Measurements from ENCODE around the gene GPER1. TPM values are rescaled to one million over a fixed set of nuclear protein-coding genes. Genes with fewer than 3 reads are reported as not detected.

GPER1 gene
- total RNA-seq, 4 donors from 2014 or later, result 4.6 to 19.9 (median 11.0) TPM

- no peak for DNase-seq (ENCODE audit: extremely low spot score)
- Histone ChIP-seq H3K9me3 (no peaks in the 10 kb centered on the region), H3K27ac (replicated peaks in 1 of 4) (no peak overlapping the region), H3K4me3 (no peak overlapping the region), H3K4me1 (no peaks in the 10 kb centered on the region), H3K27me3 (no peaks in the 10 kb centered on the region), H3K36me3 (peaks cover 0 to under 1% (median 0%) of the 10 kb centered on the region in 4 donors)
- TF ChIP-seq EP300 (IDR thresholded peaks at IDR 0.05) (no peak), POLR2AphosphoS5 (IDR thresholded peaks at IDR 0.05) (no peak), CTCF (IDR thresholded peaks at IDR 0.05) (no peak), POLR2A (IDR thresholded peaks at IDR 0.05; ENCODE audit: low read depth) (no peak)
- intact Hi-C loops (cut with DNase I), result no loop called here
- WGBS, result 91% methylated on average over 17 of the region's 21 CpGs
These were observed 16.0 kb downstream of the GPER1 start for GRCh38 chr7:1103789-1104515.

DNA sequence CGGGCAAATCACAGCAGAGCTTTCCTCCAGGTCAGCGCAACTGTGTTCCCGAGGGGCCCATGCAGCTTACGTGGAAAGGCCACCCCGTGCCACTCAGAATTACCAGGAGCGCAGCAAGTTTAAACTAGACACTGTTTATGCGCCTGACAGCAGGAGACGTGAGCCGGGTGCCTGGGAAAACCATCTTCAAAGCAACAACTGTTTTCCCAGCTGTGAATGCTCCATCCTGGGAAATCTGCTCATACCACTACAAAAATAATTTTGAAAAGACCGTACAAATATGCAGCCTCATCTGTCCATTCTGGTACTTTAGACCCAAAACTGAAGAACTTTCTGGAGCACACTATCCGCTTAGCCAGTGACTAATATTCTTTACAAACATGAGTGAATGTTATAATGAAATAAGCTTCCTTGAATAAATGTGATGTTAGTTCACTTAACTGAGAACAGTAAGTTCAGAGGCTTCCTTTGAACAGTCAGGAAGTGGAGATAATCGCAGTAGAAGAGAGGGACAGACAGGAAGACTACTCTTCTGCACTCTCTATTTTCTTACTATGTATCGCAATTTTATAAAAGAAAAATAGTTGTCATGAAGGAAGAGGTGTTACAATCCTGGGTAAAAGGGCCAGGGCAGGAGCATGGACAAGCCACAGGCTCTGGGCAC lies 16.7 kb downstream of the GPER1 start:
- no peak for TF ChIP-seq EP300 (IDR thresholded peaks at IDR 0.05)
- no peak for TF ChIP-seq POLR2A (IDR thresholded peaks at IDR 0.05; ENCODE audit: low read depth)
- TF ChIP-seq CTCF (IDR thresholded peaks at IDR 0.05), result no peak
- TF ChIP-seq POLR2AphosphoS5 (IDR thresholded peaks at IDR 0.05), result no peak
- Histone ChIP-seq H3K9me3 (no peaks in the 10 kb centered on the region), H3K4me3 (no peak overlapping the region), H3K27ac (replicated peaks in 1 of 4) (no peak overlapping the region), H3K4me1 (no peaks in the 10 kb centered on the region), H3K27me3 (no peaks in the 10 kb centered on the region), H3K36me3 (no peaks in the 10 kb centered on the region)
- WGBS, result 83% methylated on average over 7 of the region's 13 CpGs
- intact Hi-C loops (cut with DNase I), result no loop called here
- no peak for DNase-seq (ENCODE audit: extremely low spot score)

DNA sequence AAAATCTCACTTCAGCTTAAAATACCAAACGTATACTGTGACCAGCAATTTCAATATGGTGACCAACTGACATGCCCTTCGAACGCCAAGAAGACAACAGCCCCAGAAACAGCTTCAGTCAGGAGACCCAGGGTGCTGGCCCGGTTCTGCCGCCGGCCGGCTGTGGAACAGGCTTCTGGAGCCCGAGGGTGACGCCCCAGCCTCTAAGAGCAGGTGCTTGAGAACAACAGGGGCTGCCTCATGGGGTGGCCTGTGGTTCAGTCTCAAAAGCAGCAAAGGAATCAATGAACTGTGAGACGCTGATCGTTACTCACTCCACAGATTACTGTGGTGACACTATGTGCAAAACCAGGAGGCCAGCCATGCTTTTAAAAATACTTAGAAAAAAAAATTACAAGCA lies 17.3 kb downstream of the GPER1 start:
- Histone ChIP-seq H3K36me3 (no peaks in the 10 kb centered on the region), H3K9me3 (no peaks in the 10 kb centered on the region), H3K4me3 (no peak overlapping the region), H3K27me3 (no peaks in the 10 kb centered on the region), H3K27ac (replicated peaks in 1 of 4) (no peak overlapping the region), H3K4me1 (no peaks in the 10 kb centered on the region)
- no peak for DNase-seq (ENCODE audit: extremely low spot score)
- intact Hi-C loops (cut with DNase I), result no loop called here
- TF ChIP-seq CTCF (IDR thresholded peaks at IDR 0.05) (no peak), POLR2A (IDR thresholded peaks at IDR 0.05; ENCODE audit: low read depth) (no peak), POLR2AphosphoS5 (IDR thresholded peaks at IDR 0.05) (no peak), EP300 (IDR thresholded peaks at IDR 0.05) (no peak)
- WGBS, result 91% methylated on average over 11 of the region's 11 CpGs

DNA sequence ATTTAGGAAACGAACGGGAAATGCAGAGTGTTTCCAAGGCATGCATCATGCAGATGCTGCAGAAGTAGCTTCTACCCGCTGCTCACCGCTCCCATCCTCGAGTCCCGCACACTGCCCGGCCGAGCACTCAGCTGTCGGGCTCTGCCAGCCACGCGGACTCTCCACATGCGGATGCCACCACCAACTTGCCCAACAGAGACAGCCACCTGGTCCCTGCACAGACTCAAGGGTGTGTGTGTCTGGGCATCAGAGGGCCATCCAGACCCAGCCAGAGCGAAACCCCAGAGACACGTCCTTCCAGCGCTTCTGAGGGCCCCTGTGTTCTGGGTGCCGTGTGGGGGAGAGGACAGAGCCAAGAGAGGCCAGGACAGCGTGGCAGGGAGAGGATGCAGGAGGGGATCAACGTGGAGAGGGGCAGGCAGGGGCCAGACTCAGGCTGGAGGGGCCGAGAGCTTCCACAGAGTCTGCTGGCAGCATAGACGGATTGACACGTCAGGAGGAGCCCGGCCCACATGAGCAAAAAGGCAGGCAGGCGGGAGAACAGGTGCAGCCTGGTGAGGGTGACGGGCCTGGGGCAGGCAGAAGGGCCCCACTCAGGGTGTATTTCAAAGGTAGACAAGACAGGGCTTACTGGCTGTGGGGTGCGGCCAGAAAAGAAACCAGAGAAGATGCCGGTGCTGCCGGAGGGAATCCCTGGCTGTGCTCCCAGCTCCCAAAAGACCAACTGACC lies 18.3 kb downstream of the GPER1 start:
- Histone ChIP-seq H3K9me3 (no peaks in the 10 kb centered on the region), H3K4me3 (no peak overlapping the region), H3K4me1 (no peaks in the 10 kb centered on the region), H3K27ac (replicated peaks in 1 of 4) (no peak overlapping the region), H3K36me3 (no peaks in the 10 kb centered on the region), H3K27me3 (no peaks in the 10 kb centered on the region)
- intact Hi-C loops (cut with DNase I), result no loop called here
- TF ChIP-seq POLR2A (IDR thresholded peaks at IDR 0.05; ENCODE audit: low read depth) (no peak), POLR2AphosphoS5 (IDR thresholded peaks at IDR 0.05) (no peak), CTCF (IDR thresholded peaks at IDR 0.05) (no peak), EP300 (IDR thresholded peaks at IDR 0.05) (no peak)
- 90% methylated on average over 26 of the region's 27 CpGs for WGBS
- no peak for DNase-seq (ENCODE audit: extremely low spot score)
